Breast epithelium (tissue), 3 donors: ENCODE measurements around the gene MAFB.

Experiments
- CTCF ChIP-seq, 3 donors: fragments of 450-650 bp; IDR thresholded peaks; one replicate each; pipeline ENCODE4 v1.5.1; 2016 to 2017; ENCODE audit warnings: antibody characterized with exemption in 3 of 3, mild to moderate bottlenecking in 3 of 3, moderate library complexity in 3 of 3
- POLR2A ChIP-seq: fragments of 450-650 bp; IDR thresholded peaks from one replicate; pipeline ENCODE4 v1.6.1; 2016; ENCODE audit warnings: antibody characterized with exemption, mild to moderate bottlenecking, moderate library complexity

- no peak for TF ChIP-seq CTCF (IDR thresholded peaks at IDR 0.05)
- TF ChIP-seq POLR2A: no peak
Observed at GRCh38 chr20:40720826-40721225, 31.8 kb upstream of the MAFB start.
